HG02852 (cell line): Measurements from ENCODE around the gene MYLK.
"Not testable (repeated sequence)": the region's sequence is repeated elsewhere in the genome, so short reads cannot be mapped to it uniquely, and the experiment has no call there.

ENCODE experiments used
- ATAC-seq: cut with Tn5 transposase; IDR thresholded peaks from one replicate; pipeline ENCODE4 v1.9.1; 2021; ENCODE audit warnings: mild to moderate bottlenecking, moderate library complexity; ENCODE audit not compliant: unreplicated experiment

The MYLK gene, protein sequence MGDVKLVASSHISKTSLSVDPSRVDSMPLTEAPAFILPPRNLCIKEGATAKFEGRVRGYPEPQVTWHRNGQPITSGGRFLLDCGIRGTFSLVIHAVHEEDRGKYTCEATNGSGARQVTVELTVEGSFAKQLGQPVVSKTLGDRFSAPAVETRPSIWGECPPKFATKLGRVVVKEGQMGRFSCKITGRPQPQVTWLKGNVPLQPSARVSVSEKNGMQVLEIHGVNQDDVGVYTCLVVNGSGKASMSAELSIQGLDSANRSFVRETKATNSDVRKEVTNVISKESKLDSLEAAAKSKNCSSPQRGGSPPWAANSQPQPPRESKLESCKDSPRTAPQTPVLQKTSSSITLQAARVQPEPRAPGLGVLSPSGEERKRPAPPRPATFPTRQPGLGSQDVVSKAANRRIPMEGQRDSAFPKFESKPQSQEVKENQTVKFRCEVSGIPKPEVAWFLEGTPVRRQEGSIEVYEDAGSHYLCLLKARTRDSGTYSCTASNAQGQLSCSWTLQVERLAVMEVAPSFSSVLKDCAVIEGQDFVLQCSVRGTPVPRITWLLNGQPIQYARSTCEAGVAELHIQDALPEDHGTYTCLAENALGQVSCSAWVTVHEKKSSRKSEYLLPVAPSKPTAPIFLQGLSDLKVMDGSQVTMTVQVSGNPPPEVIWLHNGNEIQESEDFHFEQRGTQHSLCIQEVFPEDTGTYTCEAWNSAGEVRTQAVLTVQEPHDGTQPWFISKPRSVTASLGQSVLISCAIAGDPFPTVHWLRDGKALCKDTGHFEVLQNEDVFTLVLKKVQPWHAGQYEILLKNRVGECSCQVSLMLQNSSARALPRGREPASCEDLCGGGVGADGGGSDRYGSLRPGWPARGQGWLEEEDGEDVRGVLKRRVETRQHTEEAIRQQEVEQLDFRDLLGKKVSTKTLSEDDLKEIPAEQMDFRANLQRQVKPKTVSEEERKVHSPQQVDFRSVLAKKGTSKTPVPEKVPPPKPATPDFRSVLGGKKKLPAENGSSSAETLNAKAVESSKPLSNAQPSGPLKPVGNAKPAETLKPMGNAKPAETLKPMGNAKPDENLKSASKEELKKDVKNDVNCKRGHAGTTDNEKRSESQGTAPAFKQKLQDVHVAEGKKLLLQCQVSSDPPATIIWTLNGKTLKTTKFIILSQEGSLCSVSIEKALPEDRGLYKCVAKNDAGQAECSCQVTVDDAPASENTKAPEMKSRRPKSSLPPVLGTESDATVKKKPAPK (N-terminal part only)

GRCh38 chr3:123884203-123884831 is at the start of gene MYLK:
Gene MYLK, minus strand, starts transcription at chr3:123884332. Its CDS starts 90,491 bp downstream, at chr3:123793841.
- peak; percentile 85 for ATAC-seq

DNA sequence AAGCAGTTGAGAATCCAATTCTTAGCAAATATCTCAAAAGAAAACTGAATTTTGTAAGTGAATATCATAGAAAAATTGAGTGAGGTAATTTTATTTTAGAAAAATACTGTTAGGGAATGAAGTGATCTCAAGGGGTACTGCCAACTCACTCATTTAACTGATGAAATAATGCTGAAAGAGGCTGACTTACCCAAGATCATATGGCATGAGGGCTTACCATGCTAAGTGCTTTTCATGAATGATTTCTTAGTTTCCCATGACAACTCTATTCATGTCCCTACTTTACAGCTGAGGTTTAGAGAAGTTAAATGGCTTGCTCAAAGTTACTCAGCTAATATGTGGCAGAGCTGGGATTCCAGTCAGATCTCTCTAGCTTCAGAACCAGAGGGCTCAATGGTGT is 46.3 kb upstream of the MYLK start:
- ATAC-seq = no peak

DNA sequence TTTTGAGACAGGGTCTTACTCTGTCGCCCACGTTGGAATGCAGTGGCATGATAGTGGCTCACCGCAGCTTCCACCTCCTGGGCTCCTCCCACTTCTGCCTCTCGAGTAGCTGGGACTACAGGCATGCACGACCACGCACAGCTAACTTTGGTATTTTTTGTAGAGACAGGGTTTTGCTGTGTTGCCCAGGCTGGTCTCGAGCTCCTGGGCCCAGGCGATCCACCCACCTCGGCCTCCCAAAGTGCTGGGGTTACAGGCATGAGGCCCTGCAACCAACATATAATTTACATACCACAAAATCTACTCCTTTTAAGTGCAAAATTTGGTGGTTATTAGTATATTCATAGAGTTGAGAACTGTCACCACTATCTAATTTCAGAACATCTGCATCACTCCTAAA is 45.2 kb upstream of the MYLK start:
- no peak for ATAC-seq

DNA sequence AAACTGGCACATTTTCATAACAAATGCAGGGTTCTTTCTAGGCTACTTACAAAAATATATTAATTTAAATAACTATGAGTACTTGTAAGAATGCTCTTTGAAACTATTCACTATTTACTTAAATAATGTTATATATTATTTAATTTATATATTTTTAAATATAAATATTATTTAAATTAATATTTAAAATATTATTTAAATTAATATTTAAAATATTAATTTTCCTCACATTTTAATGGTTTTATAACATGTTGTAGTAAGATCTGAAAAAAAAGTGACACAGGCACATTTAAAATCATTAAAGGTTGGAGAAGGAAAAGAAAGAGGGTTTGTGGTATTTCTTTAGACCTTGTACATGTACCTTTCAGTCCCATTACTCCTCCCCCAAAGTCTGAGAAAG is 42.3 kb upstream of the MYLK start:
- no peak for ATAC-seq

DNA sequence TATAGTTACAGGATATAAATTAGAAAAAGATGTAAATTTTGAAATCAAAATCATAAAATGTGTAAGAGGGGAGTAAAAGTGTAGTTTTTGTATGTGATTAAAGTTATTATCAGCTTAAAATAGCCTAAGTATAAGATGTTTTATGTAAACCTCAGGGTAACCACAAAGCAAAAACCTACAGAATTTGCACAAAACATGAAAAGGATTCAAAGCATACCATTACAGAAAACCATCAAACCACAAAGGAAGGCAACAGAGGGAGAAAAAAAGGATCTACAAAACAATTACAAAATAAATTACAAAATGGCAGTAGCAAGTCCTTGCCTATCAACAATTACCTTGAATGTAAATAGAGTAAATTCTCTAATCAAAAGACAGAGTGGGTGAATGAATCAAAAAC is 36.7 kb upstream of the MYLK start:
- no peak for ATAC-seq

GRCh38 chr3:123920383-123920782 is 36.3 kb upstream of the MYLK start:
- no peak for ATAC-seq

- no peak for ATAC-seq
Observed at GRCh38 chr3:123919353-123919752, 35.2 kb upstream of the MYLK start.

DNA sequence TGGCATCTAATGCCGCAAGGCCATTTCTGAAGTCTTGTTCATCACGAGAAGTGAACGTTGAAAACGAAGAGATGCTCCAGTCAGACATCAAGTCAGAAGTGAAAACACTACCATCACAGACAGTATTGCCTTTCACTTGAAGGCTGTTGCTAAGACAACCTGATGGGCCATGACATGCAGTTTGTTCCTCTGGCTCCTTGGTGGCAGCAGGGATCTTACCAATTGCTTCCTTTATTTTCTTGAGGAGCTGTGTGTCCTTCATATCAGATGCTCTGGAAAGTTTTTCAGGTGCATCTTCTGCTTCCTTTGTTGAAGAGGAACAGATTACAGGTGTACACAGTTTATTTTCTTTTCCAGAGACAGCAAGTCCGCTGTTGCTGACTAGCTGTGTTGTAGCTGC is 30.7 kb upstream of the MYLK start:
- ATAC-seq = no peak

DNA sequence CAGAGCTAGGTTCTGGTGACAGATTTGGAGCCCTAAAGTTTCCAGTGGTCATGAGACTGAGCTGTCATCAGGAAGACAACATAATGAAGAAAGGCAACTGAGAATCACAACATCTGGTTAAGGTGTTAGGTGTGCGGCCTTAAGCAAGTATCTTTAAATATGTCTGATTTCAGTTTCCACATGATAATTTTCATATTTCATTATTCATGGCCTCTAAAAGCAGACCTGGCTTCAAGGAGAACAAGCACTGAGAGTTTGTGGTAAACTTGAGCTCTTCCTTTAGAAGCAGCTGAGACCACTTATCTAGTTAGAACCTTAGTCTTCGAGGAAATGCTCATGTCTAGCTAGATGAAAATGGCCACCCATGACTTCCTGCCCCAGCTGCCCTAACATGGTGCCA is 25.7 kb upstream of the MYLK start:
- peak; percentile 82 for ATAC-seq

- no peak for ATAC-seq
Observed at GRCh38 chr3:123907720-123908119, 23.6 kb upstream of the MYLK start.

DNA sequence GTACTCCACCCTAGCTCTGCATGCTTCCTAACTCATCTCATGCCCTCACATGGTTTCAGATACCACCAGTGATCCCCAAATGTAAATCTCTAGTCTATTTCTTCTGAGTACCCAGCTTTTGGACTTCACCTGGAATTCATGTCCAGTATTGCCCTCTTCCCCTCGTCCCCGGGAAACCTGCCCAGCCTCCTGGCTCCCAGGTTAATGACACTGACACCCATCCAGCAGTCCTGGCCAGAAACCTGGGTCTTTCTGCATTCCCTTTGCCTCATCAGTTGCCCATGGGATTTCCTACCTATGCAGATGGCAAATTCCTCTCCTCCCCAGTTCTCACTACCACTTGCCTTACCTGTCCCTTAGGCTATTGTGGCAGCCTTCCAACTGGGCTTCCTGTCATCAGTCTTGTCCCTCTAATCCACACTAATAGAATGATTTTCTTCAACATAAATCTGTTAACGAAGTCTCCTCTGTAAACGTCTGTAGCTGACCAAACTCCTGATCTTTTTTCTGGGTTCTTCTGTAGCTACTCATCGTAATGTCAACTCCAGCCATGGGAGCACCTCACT is 15.3 kb upstream of the MYLK start:
- no peak for ATAC-seq

GRCh38 chr3:123893012-123893411 is 8.9 kb upstream of the MYLK start:
- no peak for ATAC-seq

- no peak for ATAC-seq
Observed at GRCh38 chr3:123892195-123892594, 8.1 kb upstream of the MYLK start.

DNA sequence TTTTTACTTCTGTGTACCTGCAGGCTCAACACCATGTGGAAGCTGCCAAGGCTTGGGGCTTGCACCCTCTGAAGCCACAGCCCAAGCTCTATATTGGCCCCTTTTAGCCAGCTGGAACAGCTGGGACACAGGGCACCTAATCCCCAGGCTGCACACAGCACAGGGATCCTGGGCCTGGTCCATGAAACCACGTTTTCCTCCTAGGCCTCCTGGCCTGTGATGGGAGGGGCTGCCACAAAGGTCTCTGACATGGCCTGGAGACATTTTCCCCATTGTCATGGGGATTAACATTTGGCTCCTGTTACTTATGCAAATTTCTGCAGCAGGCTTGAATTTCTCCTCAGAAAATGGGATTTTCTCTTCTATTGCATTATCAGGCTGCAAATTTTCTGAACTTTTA is 6.9 kb upstream of the MYLK start:
- ATAC-seq = not testable (repeated sequence)

DNA sequence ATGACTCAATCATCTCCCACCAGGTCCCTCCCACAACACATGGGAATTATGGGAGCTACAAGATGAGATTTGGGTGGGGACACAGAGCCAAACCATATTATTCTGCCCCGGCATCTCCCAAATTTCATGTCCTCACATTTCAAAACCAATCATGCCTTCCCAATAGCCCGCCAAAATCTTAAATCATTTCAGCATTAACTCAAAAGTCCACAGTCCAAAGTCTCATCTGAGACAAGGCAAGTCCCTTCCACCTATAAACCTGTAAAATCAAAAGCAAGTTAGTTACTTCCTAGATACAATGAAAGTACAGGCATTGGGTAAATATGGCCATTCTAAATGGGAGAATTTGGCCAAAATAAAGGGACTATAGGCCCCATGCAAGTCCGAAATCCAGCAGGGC is 6.0 kb upstream of the MYLK start:
- not testable (repeated sequence) for ATAC-seq

DNA sequence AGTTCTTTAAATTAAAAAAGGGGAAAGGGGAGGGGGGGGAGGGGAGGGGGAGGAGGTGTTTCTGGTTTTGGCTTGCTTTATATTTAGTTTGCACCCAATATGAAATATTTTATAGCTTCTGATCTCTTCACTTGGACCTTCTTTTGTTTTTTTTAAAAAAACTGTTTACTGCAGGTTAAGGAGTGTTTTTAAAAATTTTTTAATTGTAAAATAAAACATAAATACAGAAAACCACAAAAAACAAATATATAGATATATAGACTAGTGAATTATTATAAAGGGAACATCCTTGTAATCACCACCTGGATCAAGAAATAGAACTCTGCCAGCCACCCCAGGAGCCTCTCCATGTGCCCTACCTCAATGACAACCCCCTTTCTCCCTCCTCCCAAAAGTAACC is 861 bp upstream of the MYLK start:
- ATAC-seq = no peak

- no peak for ATAC-seq
Observed at GRCh38 chr3:123883701-123884202, 380 bp downstream of the MYLK start.

DNA sequence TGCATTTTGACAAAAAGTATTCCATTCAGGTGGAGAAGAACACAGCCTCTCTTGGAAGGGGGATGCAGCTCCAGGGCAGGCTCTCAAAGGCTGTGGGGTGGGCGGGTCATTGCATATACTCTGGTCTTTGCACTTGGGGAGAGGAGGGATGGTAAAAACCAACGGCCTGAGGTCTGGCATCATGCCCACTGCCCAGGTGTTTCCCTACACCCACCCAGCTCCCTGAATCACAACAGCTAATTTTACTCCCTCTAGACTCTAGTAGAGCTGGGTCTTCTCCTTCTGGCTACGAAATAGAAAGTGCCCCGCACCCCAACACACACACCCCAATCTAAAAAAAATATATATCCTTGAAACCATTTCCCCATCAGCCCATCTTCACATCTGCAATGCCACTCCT is 1.0 kb downstream of the MYLK start:
- no peak for ATAC-seq

DNA sequence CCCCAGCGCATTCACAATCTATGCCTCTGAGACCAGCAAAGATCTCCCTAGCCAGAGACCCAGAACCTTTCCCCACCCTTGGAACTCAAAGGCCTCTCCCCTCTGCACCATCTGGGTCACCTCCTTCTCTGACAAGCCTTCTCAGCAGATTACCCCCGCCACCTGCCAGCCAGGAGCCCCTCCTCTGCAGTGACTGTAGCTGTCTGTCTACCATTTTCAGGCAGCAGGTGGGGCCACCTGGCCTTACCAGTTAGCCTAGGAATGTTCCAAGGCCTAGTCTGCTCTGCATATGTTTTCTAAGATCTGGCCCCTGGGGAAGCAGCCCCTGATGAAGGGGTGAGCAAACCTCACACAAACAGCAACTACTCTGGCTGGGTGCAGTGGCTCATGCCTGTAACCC is 2.4 kb downstream of the MYLK start:
- ATAC-seq = no peak

- ATAC-seq = no peak
Observed at GRCh38 chr3:123880998-123881561, 3.1 kb downstream of the MYLK start.
